ENCODE measurements around the gene MYO1G.
"Not testable (repeated sequence)": the region's sequence is repeated elsewhere in the genome, so short reads cannot be mapped to it uniquely, and the experiment has no call there.

MYO1G gene

GRCh38 chr7:44978511-44979366 lies at the start of gene MYO1G:
Gene MYO1G (minus strand): TSS chr7:44979015. CDS start chr7:44978961, 54 bp downstream.
- no peak for DNase-seq

DNA sequence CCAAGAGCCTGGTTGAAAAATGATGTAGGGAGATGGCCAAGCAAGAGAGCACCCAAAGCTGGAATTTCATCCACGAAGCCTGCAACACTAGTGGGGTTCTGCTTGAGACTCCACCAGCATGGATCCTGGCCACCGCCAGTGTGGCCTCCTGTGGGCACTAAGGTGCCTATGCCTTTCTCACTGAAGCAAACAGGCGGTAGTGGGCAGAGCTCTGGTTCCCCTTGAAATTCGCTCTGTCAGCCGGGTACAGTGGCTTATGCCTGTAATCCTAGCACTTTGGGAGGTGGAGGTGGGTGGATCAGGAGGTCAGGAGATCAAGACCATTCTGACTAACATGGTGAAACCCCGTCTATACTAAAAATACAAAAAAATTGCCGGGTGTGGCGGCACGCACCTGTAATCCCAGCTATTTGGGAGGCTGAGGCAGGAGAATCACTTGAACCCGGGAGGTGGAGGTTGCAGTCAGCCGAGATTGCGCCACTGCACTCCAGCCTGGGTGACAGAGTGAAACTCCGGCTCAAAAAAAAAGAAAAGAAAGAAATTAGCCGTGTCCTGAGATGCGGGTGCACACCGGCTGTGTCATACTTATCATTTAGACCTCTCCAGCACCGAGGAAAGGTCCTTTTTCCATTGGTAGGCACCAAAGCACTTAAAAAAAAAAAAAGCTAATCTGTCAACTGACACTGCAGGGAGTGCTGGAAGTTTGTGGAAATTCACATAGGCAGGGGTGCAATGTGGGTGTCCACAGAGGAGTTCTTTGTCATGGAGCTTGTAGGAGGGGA lies 49.5 kb upstream of the MYO1G start:
- no peak for DNase-seq

DNA sequence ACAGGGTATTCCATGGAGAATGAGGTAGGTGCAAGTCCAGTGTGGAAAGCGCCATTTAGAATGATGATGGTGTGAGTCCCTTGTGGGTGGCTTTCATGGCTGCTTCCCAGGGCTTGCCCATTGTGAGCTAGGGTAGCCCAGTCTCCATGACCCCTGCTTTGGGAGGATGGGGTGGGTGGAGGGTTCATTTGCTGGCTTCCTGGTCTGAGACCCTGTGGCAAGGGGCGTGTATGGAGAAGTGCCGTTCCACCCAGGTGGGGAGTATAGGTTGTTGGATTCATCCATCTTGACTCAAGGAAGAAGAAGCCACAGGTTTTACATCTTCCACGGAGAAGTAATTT lies 48.9 kb upstream of the MYO1G start:
- DNase-seq: no peak

DNA sequence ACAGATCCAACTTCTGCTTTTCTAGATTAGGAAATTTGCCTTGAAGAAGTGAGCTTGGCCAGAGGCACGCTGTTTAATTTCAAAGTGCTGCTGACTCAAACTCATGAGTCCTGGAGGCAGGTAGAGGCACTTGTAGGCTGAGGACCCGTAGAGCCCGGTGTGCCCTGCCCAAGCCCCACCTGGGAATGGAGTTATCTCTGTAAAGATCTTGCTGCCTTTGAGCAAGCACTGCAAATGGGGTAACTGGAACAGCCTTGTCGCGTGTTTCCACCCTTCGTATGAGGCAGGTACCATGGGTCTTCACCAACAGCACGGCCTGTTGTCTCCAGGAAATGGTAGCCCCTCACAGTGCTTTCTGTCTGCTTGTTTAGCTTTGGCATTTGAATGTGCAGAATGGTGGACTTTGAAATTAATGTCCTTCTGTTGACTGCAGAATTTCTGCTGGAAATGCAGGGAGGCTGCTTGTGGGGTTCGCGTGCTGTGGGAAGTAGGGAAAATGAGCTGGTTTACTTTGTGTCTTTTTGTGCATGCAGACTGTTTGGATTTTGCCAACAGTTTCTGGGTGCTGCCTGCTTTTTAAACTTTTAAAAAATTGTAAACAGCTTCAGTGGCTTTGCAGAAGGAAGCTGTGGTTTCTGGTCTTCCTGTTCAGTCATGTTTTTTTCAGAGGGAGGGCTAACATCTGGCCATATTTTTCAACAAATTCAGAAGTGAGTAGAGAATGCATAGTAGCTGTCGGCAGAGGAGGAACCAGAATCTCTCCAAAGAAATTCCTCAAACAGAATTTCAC lies 48.4 kb upstream of the MYO1G start:
- DNase-seq: no peak

- DNase-seq: no peak
Observed at GRCh38 chr7:45026013-45026412, 47.2 kb upstream of the MYO1G start.

DNA sequence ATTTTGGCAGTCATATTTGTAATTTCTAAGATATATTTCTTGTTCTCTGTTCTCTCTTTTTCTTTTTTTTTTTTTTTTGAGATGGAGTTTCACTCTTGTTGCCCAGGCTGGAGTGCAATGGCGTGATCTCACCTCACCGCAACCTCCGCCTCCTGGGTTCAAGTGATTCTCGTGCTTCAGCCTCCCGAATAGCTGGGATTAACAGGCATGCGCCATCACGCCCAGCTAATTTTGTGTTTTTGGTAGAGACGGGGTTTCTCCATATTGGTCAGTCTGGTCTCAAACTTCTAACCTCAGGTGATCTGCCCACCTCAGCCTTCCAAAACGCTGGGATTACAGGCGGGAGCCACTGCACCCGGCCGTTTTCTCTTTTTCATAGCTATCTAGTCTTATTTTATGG lies 46.7 kb upstream of the MYO1G start:
- not testable (repeated sequence) for DNase-seq

- no peak for DNase-seq
Observed at GRCh38 chr7:45024126-45024744, 45.4 kb upstream of the MYO1G start.

GRCh38 chr7:45021604-45022296 lies 42.9 kb upstream of the MYO1G start:
- no peak for DNase-seq

GRCh38 chr7:45020915-45021314 lies 42.1 kb upstream of the MYO1G start:
- DNase-seq: no peak

DNA sequence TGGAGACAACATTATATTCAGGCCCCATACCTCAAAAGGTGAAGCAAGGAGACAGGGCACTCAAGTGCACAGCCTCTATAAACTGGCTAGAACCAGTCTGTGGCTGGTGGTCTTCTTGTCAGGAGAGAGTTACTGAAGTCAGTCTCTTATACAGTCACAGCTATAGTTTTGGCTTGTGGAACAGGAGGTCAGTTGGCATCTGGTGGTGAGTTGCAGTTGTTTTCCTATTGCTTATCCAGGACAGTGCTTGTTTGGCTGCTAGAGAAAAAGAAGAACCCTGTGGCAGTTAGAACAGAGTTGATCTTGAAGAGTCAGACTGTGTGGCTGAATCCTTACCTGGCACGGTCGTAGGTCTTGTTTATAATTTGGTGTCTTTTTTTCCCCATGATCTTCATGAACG lies 38.4 kb upstream of the MYO1G start:
- DNase-seq: no peak

GRCh38 chr7:45015313-45015712 lies 36.5 kb upstream of the MYO1G start:
- no peak for DNase-seq

- no peak for DNase-seq
Observed at GRCh38 chr7:45013465-45013967, 34.7 kb upstream of the MYO1G start.

DNA sequence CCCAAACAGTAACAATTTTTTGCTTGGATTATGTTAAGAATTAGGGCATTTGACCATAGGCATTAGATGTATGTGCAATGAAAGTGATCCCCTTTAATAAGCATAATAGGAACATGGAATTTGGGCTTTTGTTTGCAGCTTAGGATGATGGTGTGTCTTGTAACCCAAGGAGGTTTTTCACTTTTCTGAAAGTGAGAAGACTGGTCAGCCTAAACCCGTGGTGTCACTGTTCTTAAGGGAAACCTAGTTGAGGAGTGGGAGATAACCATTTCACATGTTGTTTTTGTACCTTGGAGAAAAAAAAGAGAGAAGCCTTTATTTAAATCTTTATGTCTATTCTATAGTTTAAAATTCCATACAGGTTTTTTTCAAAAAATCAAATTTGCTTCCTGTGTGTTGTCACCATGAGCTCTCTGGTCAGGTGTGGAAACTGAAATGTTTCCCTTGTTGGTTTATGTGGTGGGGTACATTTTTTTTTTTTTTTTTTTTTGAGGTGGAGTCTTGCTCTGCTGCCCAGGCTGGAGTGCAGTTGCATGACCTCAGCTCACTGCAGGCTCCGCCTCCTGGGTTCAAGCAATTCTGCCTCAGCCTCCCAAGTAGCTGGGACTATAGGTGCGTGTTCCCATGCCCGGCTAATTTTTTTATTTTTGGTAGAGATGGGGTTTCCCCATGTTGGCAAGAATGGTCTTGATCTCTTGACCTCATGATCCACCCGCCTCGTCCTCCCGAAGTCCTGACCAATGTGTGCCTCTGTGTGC lies 28.9 kb upstream of the MYO1G start:
- no peak for DNase-seq

GRCh38 chr7:45007106-45007505 lies 28.3 kb upstream of the MYO1G start:
- no peak for DNase-seq

GRCh38 chr7:45003789-45004188 lies 25.0 kb upstream of the MYO1G start:
- no peak for DNase-seq

DNA sequence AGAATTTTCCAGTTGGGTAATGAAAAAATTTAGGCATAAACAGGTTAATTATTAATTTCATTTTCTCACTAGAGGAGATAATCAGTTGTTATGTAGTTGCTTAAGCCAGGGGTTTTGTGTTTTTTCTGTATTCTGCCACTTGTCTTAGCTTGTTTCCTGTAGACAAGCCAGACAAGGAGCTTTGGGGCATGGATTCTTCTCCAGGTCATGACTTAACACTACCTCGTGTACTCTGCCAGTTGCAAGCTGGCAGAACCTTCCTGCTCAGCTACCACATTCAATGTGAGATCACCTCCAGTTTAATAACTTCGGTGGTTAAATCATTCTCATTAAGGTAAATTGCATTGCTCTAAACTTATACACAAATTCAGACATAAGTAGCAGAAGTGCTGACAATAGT lies 23.0 kb upstream of the MYO1G start:
- no peak for DNase-seq

DNA sequence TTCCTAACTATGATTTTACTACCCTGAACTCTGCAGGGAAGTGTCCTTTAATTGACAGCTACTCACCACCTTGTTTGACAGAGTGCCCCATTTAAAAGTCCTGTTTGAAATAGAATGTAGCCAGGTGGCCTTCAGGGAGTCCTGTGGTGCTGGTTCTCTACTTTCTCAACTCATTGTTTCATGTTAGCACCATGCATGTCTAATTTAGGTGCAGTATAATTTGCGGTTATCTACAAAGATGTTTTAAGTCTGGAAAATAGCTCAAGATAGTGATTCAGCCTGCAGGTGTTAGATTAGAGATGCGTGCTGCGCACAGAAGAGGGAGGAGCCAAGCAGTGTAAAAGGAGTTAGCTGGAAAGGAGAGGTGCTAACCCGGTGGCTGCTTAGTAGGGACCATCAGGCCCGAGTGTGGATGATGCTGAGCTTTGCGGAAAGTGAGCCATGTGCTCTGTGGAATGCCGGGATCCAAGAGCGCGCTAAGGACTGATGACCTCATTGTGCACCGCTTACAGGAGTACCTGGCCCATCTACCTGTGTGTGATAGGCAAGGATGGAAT lies 22.4 kb upstream of the MYO1G start:
- DNase-seq: peak; percentile 21 to 48

DNA sequence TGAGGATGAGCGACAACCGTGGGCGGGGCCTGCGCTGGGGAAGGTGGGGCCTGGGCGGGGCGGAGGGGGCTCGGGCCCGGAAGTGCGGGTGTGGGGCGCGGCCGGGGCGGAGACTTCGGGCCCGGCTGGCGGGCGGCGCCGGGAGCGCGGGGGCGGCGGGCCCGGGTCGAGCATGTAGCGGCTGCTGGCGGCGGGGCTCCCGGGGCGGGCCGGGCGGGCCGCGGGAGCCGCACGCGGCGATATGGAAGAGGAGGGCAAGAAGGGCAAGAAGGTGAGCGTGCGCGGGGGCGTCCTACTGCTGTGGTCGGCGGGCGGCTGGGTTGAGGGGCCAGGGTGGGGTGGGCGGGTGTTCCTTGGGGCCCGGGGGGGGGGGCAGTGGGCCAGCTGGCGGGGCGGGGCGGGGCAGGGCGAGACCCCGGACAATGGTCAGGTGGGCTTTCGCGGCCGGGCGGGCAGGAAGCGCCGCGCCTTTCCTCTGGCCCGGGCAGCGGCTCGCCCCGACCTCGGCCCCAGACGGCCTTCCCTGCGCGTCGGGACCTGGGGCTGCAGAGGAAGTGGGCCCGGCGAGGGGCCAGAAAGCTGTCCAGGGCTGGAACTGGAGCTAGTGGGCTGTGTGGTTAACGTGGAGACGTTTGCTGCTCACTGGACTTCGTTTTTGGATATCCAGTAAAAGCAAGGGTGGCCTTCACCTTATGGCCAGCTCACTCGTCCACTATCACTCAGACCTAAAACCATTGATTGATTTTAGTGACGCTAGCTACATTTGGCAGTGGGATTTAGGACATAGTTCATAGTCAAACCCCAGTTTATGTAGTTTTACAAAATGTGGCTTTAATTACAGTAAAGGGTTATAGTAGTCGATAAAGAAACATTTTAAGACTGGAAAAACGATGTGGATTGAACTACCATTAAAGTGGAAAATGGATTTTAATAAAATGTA lies 21.5 kb upstream of the MYO1G start, which contains the start of gene CCM2:
Gene CCM2 (plus strand): TSS at position 109 of the 940 bp plus-strand sequence. CDS start 133 bp downstream, at position 242.
- peak; percentile 55 to 59 for DNase-seq

DNA sequence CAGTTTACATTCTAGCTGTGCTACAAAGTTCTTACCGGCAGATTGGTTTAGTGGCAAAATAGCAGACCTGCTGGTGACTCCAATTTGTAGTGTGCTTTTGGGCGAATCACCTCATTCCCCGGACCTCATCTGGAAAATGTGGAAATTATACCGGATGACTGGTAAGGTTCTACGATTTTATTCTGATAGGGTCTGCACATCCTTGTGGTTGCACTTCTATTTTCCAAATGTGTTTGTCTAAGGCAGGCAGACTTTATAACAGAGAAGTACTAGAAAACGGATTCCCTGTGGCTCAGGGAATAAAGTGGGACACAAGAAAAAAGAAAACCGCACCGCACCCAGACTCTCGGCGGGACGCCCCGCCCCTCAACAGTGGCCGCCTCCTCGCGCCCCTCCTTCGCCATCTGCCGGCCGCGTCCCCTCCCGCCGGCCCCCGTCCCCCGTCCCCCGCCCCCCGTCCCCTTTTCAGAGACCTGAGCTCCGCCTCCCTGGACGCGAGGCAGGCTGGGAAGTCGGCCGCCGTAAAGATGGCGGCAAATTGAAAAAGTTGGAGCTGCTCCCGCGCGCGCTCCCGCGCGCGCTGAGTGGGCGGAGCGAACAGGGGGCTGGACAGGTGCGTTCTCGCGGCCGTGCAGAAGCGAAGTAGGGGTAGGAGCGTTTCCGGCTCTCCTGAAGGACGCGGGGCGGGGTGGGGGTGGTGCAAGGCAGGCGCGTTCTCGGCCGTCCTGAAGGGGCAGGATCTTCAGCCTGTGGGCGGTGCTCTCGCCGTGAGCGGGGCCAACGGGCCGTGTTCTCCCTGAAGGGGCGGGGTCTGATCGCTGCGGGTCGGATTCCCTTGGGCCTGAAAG lies 20.7 kb upstream of the MYO1G start:
- DNase-seq: peak; percentile 100

Measured in SHP77 (cell line).